T-cell (primary cell): Measurements from ENCODE around the gene MRPL18. TPM values are rescaled to one million over a fixed set of nuclear protein-coding genes. Genes with fewer than 3 reads are reported as not detected.
A peak's percentile ranks its signal among the peaks of the same experiment; 100 is the strongest.

Experiments
- ATAC-seq, 4 experiments: fragments of 200-7000 bp in 3 of 4; fragments of 150-1000 bp in 1 of 4; cut with Tn5 transposase; replicated peaks in 1 of 4; 1 replicate in 3 of 4; 2 replicates in 1 of 4; pipeline ENCODE4 v1.10.0; 2021; ENCODE audit warnings: moderate library complexity in 3 of 4, mild to moderate bottlenecking in 2 of 4, moderate number of reproducible peaks in 1 of 4
- CTCF ChIA-PET, 2 donors: fragments of 300-600 bp; sonication (Branson Sonifier 250); formaldehyde crosslinking; loops; one replicate each; lab custom pipeline; 2022; ENCODE audit warnings: antibody characterized with exemption in 2 of 2; lab: Charles Lee
- POLR2A ChIA-PET, 2 donors: fragments of 300-600 bp; sonication (Branson Sonifier 250); formaldehyde crosslinking; loops; one replicate each; lab custom pipeline; 2022; ENCODE audit warnings: antibody characterized with exemption in 2 of 2; lab: Charles Lee
- DNase-seq, 35 experiments: peaks; one replicate each; pipeline versions ENCODE4 v3.0.0 to v3.0.0-alpha.2; 2013 to 2023
- H3K27ac ChIP-seq: one replicate; pipeline ENCODE4 v1.5.1; 2013; ENCODE audit warnings: low read length
- H3K27me3 ChIP-seq, 2 experiments: replicated peaks in 1 of 2; 1 replicate in 1 of 2; 2 replicates in 1 of 2; pipeline versions ENCODE4 v1.6.1 to v1.7.0; 2013; ENCODE audit warnings: low read length in 1 of 2, mixed read lengths in 1 of 2; ENCODE audit not compliant: control insufficient read depth in 2 of 2, insufficient read depth in 2 of 2; ENCODE audit errors: extremely low read depth in 1 of 2
- H3K36me3 ChIP-seq, 2 donors: 1 replicate in 1 of 2; 2 replicates in 1 of 2; pipeline versions ENCODE4 v1.6.1 to v1.7.0; 2013; ENCODE audit warnings: low read length in 1 of 2; ENCODE audit not compliant: control insufficient read depth in 2 of 2, insufficient read depth in 1 of 2; ENCODE audit errors: extremely low read depth in 1 of 2
- H3K4me1 ChIP-seq, 2 experiments: 1 replicate in 1 of 2; 2 replicates in 1 of 2; pipeline versions ENCODE4 v1.6.1 to v1.7.0; 2013; ENCODE audit warnings: low read length in 2 of 2, mixed read lengths in 1 of 2; ENCODE audit not compliant: insufficient read depth in 2 of 2, control insufficient read depth in 1 of 2; ENCODE audit errors: extremely low read depth in 1 of 2
- H3K4me3 ChIP-seq, 2 donors: 1 replicate in 1 of 2; 2 replicates in 1 of 2; pipeline versions ENCODE4 v1.5.1 to v1.7.0; 2013; ENCODE audit warnings: mild to moderate bottlenecking in 2 of 2, low read length in 1 of 2, moderate library complexity in 1 of 2; ENCODE audit not compliant: control insufficient read depth in 1 of 2; ENCODE audit errors: extremely low read depth in 1 of 2
- H3K9me3 ChIP-seq: 2 replicates; pipeline ENCODE4 v1.7.0; 2013
- H3K27ac Mint-ChIP-seq, 2 donors: one replicate each; pipeline ENCODE4 v1.8.0; 2020 to 2021; ENCODE audit warnings: mild to moderate bottlenecking in 2 of 2, mixed read lengths in 2 of 2
- H3K27me3 Mint-ChIP-seq, 2 donors: one replicate each; pipeline ENCODE4 v1.8.0; 2021 to 2022; ENCODE audit warnings: mixed read lengths in 2 of 2
- H3K36me3 Mint-ChIP-seq: one replicate; pipeline ENCODE4 v1.8.0; 2021; ENCODE audit warnings: mixed read lengths
- H3K4me1 Mint-ChIP-seq, 3 donors: one replicate each; pipeline ENCODE4 v1.8.0; 2020 to 2022; ENCODE audit warnings: mixed read lengths in 3 of 3, mild to moderate bottlenecking in 1 of 3
- H3K4me3 Mint-ChIP-seq, 3 donors: one replicate each; pipeline ENCODE4 v1.8.0; 2020 to 2022; ENCODE audit warnings: mild to moderate bottlenecking in 3 of 3, mixed read lengths in 3 of 3, moderate library complexity in 3 of 3
- H3K9me3 Mint-ChIP-seq, 3 donors: one replicate each; pipeline ENCODE4 v1.8.0; 2020 to 2022; ENCODE audit warnings: mixed read lengths in 3 of 3
- WGBS: methylation state at CpG from one replicate; pipeline ENCODE4 v1.1.5; 2013; ENCODE audit warnings: missing lambda C conversion rate; ENCODE audit not compliant: insufficient coverage; 5-methylcytosine and 5-hydroxymethylcytosine counted together
- total RNA-seq, 35 experiments: library from RNA in 6 of 35; stranded (reverse) in 6 of 35; fragments of 120-200 nt in 1 of 35; gene quantifications; one replicate each; pipeline versions ENCODE4 v1.2.1 to v1.2.4 and lab custom pipeline; 2013 to 2026

Gene MRPL18
- total RNA-seq, 5 donors from 2014 or later (not counting 1 experiment from before 2014, with no cell fraction given) = 19.8 to 44.4 (median 36.6) TPM

DNA sequence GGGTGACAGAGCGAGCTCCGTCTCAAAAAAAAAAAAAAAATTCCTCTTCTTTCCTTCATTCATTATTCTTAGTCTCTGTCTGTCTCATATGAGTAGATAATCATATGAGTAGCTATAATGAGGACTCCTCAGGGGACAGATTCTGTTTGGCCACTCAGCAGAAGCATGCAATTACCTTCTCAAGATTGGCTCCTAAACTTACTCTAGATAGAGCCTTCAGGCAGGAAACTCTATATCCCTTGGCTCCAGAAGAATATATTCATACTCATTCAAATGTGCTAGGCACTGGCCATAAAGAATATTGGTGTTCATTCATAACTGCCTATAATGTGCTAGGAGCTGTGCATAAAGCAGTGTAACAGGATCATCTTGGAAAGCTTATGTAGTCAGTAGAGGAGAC lies 30.6 kb upstream of the MRPL18 start:
- ChIA-PET POLR2A (interaction anchor here (0.6 to 0.7 kb wide), 4 partner anchors 16 to 33 kb away, joined by 3 to 7 read pairs (median 3); no protein-coding TSS in a partner anchor), CTCF (interaction anchor here (0.5 to 0.9 kb wide), 5 partner anchors 29 to 1198 kb away, joined by 3 to 4 read pairs (median 3); no protein-coding TSS in a partner anchor)
- no peaks in the 10 kb centered on the region for H3K9me3 Mint-ChIP-seq
- Histone ChIP-seq H3K9me3 (no peaks in the 10 kb centered on the region), H3K27me3 (no peaks in the 10 kb centered on the region), H3K27ac (no peak overlapping the region), H3K4me1 (peaks cover 10 to 16% of the 10 kb centered on the region in 2 experiments), H3K4me3 (no peak overlapping the region), H3K36me3 (peaks cover 2 to 38% of the 10 kb centered on the region in 2 donors)
- peaks cover 23 to 27% (median 25%) of the 10 kb centered on the region in 3 donors for H3K4me1 Mint-ChIP-seq
- no peak for ATAC-seq
- no peak for DNase-seq
- no CpG with 5 or more reads among the region's 2 CpGs for WGBS
- no peaks in the 10 kb centered on the region for H3K27me3 Mint-ChIP-seq
- H3K36me3 Mint-ChIP-seq = peaks cover 25% of the 10 kb centered on the region
- H3K27ac Mint-ChIP-seq = peak overlapping the region; percentile 13 to 80
- H3K4me3 Mint-ChIP-seq = peak overlapping the region; percentile 1 to 91 (median 7)

- POLR2A ChIA-PET = interaction anchor here in 1 of 2 donors (0.5 to 2.0 kb wide), 6 partner anchors 8 to 36 kb away, joined by 3 to 11 read pairs (median 6); partner anchors contain the start of genes MRPL18, TCP1 and WTAP
- DNase-seq (no peak), ATAC-seq (no peak)
- WGBS = 96% methylated on average over 2 of the region's 3 CpGs
- Histone ChIP-seq H3K9me3 (no peaks in the 10 kb centered on the region), H3K36me3 (peaks cover 3 to 34% of the 10 kb centered on the region in 2 donors), H3K4me3 (peak overlapping the region in 1 of 2 donors; percentile 91), H3K27ac (peak overlapping the region; percentile 92), H3K27me3 (no peaks in the 10 kb centered on the region), H3K4me1 (peaks cover 10 to 16% of the 10 kb centered on the region in 2 experiments)
- Mint-ChIP-seq H3K27me3 (no peaks in the 10 kb centered on the region), H3K4me1 (peaks cover 23 to 30% (median 27%) of the 10 kb centered on the region in 3 donors), H3K4me3 (peak overlapping the region; percentile 91 to 94 (median 94)), H3K9me3 (no peaks in the 10 kb centered on the region), H3K36me3 (peaks cover 21% of the 10 kb centered on the region), H3K27ac (peak overlapping the region; percentile 94 to 97)
- CTCF ChIA-PET = interaction anchor here in 1 of 2 donors (0.6 to 1.0 kb wide), 2 partner anchors 32 to 69 kb away, joined by 3 read pairs; no protein-coding TSS in a partner anchor
These were observed 29.6 kb upstream of the MRPL18 start for GRCh38 chr6:159760602-159761057.

DNA sequence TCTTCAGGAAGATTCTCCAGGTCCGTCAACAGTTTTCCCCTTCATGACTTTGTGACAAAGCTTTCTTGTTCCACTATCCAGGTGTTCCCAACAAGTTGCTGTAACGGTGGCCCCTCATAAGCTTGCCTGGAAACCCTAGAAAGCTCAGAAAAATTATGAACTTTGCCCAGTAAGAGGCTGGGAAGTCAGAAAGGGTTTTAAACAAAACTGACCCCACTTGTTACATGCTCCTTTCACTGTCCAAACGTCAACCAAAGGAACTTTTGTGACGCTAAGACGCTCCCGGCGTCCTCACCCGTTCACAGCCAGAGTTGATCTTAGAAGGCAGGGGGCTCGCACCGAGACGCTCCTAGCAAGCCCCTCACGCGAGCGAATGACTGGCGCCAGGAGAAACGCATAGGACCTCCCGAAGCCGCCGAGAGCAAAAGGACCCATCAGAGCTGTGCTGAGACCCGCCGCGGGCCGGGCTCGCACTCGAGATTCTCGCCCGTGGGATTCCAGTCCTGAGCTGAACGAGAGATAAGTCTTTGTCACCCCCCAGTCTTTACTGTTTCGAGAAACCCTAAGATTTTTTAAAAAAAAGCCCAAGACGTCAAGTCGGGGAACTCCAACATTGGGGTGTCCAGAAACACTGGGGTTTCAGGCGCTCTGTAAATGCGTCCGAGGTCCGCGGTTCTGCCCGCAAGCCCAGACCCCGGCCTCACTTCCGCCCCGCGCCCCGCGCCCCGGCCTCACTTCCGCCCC lies 29.0 kb upstream of the MRPL18 start:
- peaks cover 3 to 32% of the 10 kb centered on the region in 2 donors for H3K36me3 ChIP-seq
- DNase-seq = peak in 4 of 35 experiments; percentile 3 to 28 (median 12)
- peak overlapping the region; percentile 91 to 97 for H3K4me3 ChIP-seq
- 5% methylated on average over 40 of the region's 45 CpGs for WGBS
- peaks cover 23 to 31% (median 29%) of the 10 kb centered on the region in 3 donors for H3K4me1 Mint-ChIP-seq
- peak overlapping the region; percentile 91 to 94 (median 94) for H3K4me3 Mint-ChIP-seq
- H3K27ac ChIP-seq = peak overlapping the region; percentile 92
- CTCF ChIA-PET = interaction anchor here (0.6 to 1.4 kb wide), 9 partner anchors 24 to 70 kb away, joined by 3 to 12 read pairs (median 3); partner anchors contain the start of genes MRPL18 (in 1 of the 2) and WTAP (in 1 of the 2)
- peak in 1 of 4 experiments; percentile 5 for ATAC-seq
- peak overlapping the region; percentile 94 to 97 for H3K27ac Mint-ChIP-seq
- peaks cover 15% of the 10 kb centered on the region for H3K36me3 Mint-ChIP-seq
- POLR2A ChIA-PET = interaction anchor here in 1 of 2 donors (0.6 to 2.0 kb wide), 9 partner anchors 10 to 1513 kb away, joined by 3 to 11 read pairs (median 4); partner anchors contain the start of genes AGPAT4, MRPL18, TCP1 and WTAP
- no peaks in the 10 kb centered on the region for H3K27me3 ChIP-seq
- H3K9me3 Mint-ChIP-seq = no peaks in the 10 kb centered on the region
- H3K4me1 ChIP-seq = peaks cover 10 to 16% of the 10 kb centered on the region in 2 experiments
- no peaks in the 10 kb centered on the region for H3K27me3 Mint-ChIP-seq
- H3K9me3 ChIP-seq = no peaks in the 10 kb centered on the region

DNA sequence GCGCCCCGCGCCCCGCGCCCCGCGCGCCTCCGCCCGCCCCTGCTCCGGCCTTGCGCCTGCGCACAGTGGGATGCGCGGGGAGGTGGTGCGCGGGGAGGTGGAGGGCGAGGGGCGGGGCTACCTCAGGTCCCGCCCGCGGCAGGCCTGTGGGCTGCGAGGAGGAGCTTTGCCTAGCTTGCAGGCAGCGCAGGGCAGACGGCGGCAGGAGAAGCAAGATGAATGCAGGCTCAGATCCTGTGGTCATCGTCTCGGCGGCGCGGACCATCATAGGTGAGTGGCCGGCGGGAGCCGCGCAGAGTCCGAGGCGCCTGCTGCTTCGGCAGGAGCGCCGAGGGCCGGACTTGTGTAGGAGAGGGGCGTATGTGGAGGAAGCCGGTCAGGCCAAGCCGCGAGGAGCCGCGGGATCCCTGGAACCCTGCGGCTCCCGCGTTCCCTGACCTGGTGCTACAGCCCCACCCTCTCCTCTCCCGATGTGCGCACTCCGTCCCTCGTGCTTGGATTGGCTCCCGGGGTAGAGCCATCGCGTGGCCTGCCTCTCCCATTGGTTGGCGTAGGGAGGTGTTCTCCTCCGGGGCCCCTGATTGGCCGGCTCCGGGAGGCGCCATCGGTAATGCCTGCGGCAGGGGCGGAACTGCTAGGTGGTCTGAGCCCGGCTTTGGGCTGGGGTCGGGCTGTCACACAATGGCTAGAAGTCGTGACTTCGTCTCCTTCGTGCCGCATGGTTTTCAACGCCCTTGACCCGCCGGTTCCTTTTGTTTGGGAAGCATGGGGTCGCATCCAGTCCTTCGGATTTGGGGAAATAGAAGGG lies 28.2 kb upstream of the MRPL18 start, which contains the start of gene ACAT2:
Gene ACAT2 (plus strand): TSS at position 173 of the 808 bp plus-strand sequence. CDS start 43 bp downstream, at position 216.
- H3K4me1 Mint-ChIP-seq = peaks cover 23 to 31% (median 29%) of the 10 kb centered on the region in 3 donors
- Histone ChIP-seq H3K9me3 (no peaks in the 10 kb centered on the region), H3K4me1 (peaks cover 10 to 16% of the 10 kb centered on the region in 2 experiments), H3K27ac (peak within 1 kb of the TSS; percentile 98), H3K36me3 (peaks cover 3 to 35% of the 10 kb centered on the region in 2 donors), H3K4me3 (peak within 1 kb of the TSS; percentile 91 to 97), H3K27me3 (no peaks in the 10 kb centered on the region)
- ATAC-seq (peak; percentile 92 to 97 (median 95)), DNase-seq (peak; percentile 79 to 95 (median 90))
- 0% methylated on average over 55 of the region's 76 CpGs for WGBS
- peak within 1 kb of the TSS; percentile 96 to 97 for H3K27ac Mint-ChIP-seq
- POLR2A ChIA-PET = interaction anchor here in 1 of 2 donors (0.6 to 2.0 kb wide), 6 partner anchors 11 to 203 kb away, joined by 3 to 11 read pairs (median 4); partner anchors contain the start of genes MRPL18, TCP1 and WTAP
- peaks cover 23% of the 10 kb centered on the region for H3K36me3 Mint-ChIP-seq
- H3K9me3 Mint-ChIP-seq = no peaks in the 10 kb centered on the region
- H3K4me3 Mint-ChIP-seq = peak within 1 kb of the TSS; percentile 91 to 94 (median 94)
- no peaks in the 10 kb centered on the region for H3K27me3 Mint-ChIP-seq
- CTCF ChIA-PET = interaction anchor here (0.6 to 1.4 kb wide), 7 partner anchors 25 to 42 kb away, joined by 3 to 12 read pairs (median 4); partner anchors contain the start of genes MRPL18 (in 1 of the 2) and WTAP (in 1 of the 2)

DNA sequence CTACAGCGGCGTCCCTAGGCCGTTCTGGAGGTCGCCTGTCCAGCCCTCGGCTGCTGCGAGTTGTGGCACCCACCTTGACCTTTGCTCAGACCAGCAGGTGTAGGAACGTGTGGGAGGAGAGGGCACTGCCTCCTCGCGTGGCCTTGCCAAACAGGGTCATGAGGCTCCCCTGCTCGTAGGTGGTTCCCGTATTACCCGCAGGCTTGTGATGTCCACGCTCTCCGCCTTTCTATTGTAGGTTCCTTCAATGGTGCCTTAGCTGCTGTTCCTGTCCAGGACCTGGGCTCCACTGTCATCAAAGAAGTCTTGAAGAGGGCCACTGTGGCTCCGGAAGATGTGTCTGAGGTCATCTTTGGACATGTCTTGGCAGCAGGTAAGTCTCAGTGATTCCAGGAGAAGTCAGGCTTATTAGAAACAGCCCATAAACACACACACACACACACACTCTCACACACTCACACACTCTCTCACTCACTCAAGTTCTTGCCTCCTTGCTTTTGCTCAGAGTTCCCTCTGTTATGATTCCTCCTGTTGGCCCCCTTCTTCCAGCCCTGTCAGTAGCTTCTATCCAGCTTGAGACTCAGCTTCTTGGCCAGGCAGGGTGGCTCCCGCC lies 27.5 kb upstream of the MRPL18 start:
- H3K4me1 ChIP-seq = peaks cover 10 to 16% of the 10 kb centered on the region in 2 experiments
- 6% methylated on average over 11 of the region's 16 CpGs for WGBS
- Mint-ChIP-seq H3K36me3 (peaks cover 25% of the 10 kb centered on the region), H3K4me1 (peaks cover 23 to 31% (median 29%) of the 10 kb centered on the region in 3 donors), H3K4me3 (peak overlapping the region; percentile 91 to 94 (median 94)), H3K9me3 (no peaks in the 10 kb centered on the region), H3K27me3 (no peaks in the 10 kb centered on the region), H3K27ac (peak overlapping the region; percentile 96 to 97)
- ATAC-seq (no peak), DNase-seq (peak in 28 of 35 experiments; percentile 7 to 65 (median 22))
- peak overlapping the region; percentile 98 for H3K27ac ChIP-seq
- no peaks in the 10 kb centered on the region for H3K27me3 ChIP-seq
- ChIA-PET CTCF (interaction anchor here (0.7 to 0.9 kb wide), 2 partner anchors 30 to 90 kb away, joined by 3 to 5 read pairs; no protein-coding TSS in a partner anchor), POLR2A (interaction anchor here in 1 of 2 donors (0.6 to 0.8 kb wide), 3 partner anchors 28 to 44 kb away, joined by 3 to 10 read pairs (median 3); no protein-coding TSS in a partner anchor)
- no peaks in the 10 kb centered on the region for H3K9me3 ChIP-seq
- peak overlapping the region; percentile 79 to 97 for H3K4me3 ChIP-seq
- peaks cover 3 to 42% of the 10 kb centered on the region in 2 donors for H3K36me3 ChIP-seq
